ENCODE data around the gene COL4A2. TPM values are rescaled to one million over a fixed set of nuclear protein-coding genes. Genes with fewer than 3 reads are reported as not detected.
"Not testable (repeated sequence)": the region's sequence is repeated elsewhere in the genome, so short reads cannot be mapped to it uniquely, and the experiment has no call there.

COL4A2 gene
- total RNA-seq, 2 donors from 2014 or later, result 0.84 TPM; not detected in 1

DNA sequence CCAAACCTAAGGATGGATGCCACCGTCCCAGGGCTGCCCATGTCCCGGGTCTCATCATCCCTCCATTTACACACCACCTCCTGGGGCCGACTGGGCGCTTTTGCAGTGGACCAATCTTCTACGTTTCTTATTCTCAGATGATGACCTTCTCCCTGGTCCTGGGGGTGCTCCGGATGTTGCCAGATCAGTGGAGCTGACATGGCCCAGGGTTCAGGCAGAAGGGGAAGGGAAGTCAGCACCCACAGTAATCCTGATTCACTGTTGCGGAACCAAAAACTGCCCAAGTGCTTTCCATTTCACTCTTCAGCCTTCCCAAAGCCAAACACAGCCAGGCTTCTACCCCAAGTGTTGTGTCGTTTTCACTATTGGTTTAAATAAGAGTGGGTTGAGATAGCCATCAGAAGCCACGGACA lies 224.6 kb downstream of the COL4A2 start:
- no peak for DNase-seq (ENCODE audit: low spot score in 2 of 2)
- H3K9me3 Mint-ChIP-seq, result no peaks in the 10 kb centered on the region
- ATAC-seq, result no peak
- H3K36me3 Mint-ChIP-seq, result no peaks in the 10 kb centered on the region
- no peak overlapping the region for H3K27ac Mint-ChIP-seq

DNA sequence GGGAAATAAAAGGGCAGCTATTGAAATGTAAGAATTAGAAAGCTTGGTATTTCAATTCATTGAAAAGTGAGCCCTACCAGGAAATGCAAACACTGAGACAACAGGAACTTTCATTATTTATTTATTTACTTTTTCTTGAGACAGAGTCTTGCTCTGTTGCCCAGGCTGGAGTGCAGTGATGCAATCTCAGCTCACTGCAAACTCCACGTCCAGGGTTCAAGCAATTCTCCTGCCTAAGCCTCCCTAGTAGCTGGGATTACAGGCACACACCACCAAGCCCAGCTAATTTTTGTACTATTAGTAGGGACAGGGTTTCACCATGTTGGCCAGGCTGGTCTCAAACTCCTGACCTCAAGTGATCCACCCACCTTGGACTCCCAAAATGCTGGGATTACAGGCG lies 225.2 kb downstream of the COL4A2 start:
- not testable (repeated sequence) for H3K27ac Mint-ChIP-seq; H3K9me3 Mint-ChIP-seq; ATAC-seq; DNase-seq (ENCODE audit: low spot score in 2 of 2); H3K36me3 Mint-ChIP-seq

DNA sequence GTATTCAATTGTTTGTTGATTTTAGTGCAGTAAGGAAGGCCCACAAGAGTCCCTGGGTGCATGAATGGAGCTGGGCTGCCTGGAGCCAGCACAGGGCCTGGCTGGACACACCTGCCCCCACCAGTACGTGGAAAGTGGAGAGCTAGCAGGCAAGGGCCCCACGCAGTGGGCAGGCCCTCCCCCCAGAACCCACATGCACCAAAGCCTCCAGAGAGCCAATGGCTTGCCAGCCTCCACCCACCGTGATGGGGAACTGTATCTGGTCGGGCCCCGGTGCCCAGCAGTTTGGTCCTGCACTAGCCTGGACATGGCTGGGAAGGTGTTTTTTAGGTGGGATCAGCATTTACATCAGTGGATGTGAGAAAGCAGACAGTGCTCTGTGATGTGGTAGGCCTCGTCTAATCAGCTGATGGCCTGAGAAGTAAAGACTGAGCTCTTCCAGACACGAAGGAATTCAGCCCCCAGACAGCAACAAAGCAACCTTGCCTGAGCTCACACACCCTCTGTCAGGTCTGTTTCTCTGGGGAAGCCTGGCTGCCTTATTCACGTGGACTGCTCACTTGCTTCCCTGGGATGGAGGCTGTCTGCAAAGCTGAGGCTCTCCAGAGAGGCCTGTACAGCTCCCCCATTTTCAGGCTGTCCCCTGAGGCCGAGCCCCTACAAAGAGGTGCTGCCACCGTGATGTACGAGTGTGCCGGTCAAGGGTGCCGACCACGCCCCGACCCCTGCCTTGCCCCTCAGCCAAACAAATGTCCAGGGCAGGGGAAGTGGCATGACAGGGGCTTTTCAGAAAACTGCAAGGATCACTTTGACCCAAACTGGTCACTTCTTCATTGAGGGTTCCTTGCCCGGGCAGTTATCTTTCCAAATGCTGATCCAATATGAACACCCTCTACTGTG lies 226.9 kb downstream of the COL4A2 start:
- DNase-seq (ENCODE audit: low spot score in 2 of 2) (no peak), ATAC-seq (no peak)
- H3K27ac Mint-ChIP-seq, result no peak overlapping the region
- no peaks in the 10 kb centered on the region for H3K9me3 Mint-ChIP-seq
- no peaks in the 10 kb centered on the region for H3K36me3 Mint-ChIP-seq

DNA sequence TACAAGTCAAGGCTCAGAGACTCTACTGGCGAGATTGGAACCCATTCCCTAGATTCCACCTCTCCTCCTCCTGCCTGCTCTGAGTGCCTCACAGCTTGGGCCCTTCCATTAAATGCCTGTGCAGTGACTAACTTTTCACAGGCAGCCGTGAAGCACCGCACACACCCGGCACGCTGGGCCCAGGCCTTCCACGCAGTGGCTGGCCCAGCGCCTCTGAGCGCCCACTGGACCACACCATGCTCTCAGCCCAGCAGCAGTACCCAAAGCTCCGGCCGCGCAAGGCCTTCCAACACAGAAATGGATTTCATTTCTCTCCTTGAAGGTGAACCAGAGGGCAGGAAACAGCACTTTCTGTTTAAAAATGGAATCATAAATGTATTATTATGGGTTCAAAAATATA lies 228.4 kb downstream of the COL4A2 start:
- ATAC-seq (no peak), DNase-seq (ENCODE audit: low spot score in 2 of 2) (no peak)
- Mint-ChIP-seq H3K27ac (no peak overlapping the region), H3K9me3 (no peaks in the 10 kb centered on the region), H3K36me3 (no peaks in the 10 kb centered on the region)

DNA sequence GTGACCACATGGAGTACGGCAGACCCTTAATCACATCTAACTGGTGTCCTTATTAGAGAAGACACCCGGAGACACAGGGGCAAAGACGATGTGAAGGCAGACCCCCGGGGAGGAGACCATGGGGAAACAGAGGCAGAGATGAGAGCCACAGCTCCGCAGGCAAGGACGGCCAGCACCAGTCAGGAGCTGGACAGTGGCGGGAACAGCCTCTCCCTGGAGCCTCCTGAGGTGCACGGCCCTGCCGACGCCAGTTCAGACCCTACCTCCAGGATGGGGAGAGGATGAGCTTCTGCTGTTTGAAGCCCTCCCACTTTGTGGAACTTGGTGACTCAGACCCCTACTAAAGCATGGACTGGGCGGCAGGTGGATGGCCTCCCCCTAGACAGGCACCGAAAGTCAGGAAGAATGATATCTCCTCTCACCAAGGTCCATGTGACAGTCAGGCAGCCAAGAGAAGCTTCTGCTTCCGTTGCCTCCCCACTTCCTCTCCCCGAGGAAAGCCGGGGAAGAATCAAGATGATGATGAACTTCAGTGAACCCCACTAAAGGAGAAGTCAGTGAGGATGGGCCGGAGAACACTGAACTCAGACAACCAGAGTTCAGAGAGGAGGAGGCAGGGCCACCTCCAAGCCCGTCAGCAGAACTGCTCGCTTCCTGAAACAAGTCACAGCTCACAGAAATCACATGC lies 229.1 kb downstream of the COL4A2 start:
- DNase-seq (ENCODE audit: low spot score in 2 of 2), result no peak
- Mint-ChIP-seq H3K9me3 (no peaks in the 10 kb centered on the region), H3K27ac (no peak overlapping the region), H3K36me3 (no peaks in the 10 kb centered on the region)
- ATAC-seq, result no peak

DNA sequence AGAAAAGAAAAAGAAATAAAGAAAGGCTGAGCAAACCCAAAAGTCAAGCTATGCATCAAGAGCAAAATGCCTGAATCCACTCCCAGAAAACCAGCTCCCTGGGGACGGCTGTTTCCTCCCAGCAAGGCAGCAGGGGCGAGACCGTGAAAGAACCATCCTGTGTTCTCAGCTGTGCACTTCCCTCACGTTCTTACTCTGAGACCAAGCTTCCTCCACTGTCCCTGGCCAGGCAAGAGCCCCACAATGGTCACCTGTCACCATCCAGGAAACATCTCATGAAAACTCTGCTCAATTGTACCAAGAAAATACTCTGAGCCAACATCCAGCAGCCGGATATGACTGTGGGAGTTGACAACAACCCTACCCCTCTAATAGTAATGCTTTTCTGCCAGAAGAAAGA lies 231.5 kb downstream of the COL4A2 start:
- Mint-ChIP-seq H3K9me3 (no peaks in the 10 kb centered on the region), H3K36me3 (no peaks in the 10 kb centered on the region), H3K27ac (peak overlapping the region in 1 of 2 donors; percentile 72)
- ATAC-seq, result no peak
- DNase-seq (ENCODE audit: low spot score in 2 of 2), result no peak

DNA sequence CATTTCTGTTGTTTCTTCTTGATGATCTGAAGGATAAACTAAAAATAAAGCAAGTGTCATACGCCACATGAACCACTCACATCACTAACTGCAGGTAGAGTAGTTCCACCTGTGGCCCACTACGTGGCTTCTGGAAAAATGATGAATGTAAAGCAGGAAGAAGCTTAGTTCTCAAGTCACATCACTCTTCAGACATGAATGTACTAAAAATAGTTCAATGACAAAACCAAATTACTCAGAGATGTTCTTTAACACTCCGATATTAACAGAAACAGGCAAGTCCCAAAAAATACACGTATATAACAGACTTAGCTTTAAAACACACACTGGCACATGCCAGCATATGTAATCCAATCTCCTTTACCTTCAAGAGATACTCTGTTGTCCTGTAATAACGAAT lies 232.8 kb downstream of the COL4A2 start:
- Mint-ChIP-seq H3K36me3 (no peaks in the 10 kb centered on the region), H3K27ac (no peak overlapping the region), H3K9me3 (no peaks in the 10 kb centered on the region)
- DNase-seq (ENCODE audit: low spot score in 2 of 2) (no peak), ATAC-seq (no peak)

DNA sequence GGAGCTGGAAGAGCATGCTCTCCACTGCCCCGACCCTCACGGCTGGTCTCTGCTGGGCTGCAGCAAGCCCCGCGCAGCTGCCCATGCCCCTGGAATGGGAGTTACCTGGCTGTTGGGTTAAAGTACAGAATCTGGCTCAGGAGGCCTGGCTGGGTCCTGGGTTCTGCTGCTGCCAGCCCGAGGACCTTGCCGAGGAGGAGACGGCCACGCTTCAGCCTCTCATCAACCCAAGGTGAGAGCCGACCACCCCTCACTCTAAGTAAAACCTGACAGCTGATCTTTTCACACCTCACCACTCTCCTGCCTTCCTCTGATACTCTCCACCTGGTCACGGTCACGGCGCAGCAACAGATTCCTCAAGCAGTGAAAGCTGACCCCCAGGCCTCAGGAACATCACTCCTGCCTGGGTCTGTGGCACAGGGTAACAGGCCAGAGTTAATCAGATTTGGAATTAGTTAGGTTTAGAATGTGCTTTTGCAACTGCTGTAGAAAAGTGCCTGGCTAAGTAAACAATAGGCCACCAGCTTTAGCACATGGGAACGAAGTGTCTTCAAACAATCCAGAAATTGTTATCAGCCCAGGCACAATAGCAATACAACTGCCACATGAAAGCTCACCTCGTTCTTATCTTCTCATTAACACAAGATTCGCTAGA lies 233.9 kb downstream of the COL4A2 start:
- Mint-ChIP-seq H3K27ac (no peak overlapping the region), H3K36me3 (no peaks in the 10 kb centered on the region), H3K9me3 (no peaks in the 10 kb centered on the region)
- ATAC-seq, result no peak
- DNase-seq (ENCODE audit: low spot score in 2 of 2), result no peak

DNA sequence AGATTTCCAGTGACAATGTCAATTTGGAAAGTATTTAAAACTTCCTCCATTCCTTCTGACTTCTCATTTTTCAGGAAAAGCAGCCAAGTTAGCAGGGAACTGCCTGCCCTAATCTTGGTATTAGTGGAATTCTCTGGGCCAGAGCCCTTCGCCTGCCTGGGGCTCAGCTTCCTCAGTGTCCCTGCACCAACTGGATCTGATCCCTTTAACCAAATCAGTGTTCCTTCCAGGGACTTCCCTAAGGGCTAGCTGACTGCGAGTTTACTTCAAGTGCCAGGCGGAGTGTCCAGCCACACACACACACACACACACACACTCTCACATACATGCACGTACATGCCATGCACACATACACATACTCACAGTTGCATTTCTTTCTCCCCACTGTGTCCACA lies 234.4 kb downstream of the COL4A2 start:
- no peak for DNase-seq (ENCODE audit: low spot score in 2 of 2)
- Mint-ChIP-seq H3K27ac (peak overlapping the region in 1 of 2 donors; percentile 84), H3K36me3 (no peaks in the 10 kb centered on the region), H3K9me3 (no peaks in the 10 kb centered on the region)
- ATAC-seq, result no peak

DNA sequence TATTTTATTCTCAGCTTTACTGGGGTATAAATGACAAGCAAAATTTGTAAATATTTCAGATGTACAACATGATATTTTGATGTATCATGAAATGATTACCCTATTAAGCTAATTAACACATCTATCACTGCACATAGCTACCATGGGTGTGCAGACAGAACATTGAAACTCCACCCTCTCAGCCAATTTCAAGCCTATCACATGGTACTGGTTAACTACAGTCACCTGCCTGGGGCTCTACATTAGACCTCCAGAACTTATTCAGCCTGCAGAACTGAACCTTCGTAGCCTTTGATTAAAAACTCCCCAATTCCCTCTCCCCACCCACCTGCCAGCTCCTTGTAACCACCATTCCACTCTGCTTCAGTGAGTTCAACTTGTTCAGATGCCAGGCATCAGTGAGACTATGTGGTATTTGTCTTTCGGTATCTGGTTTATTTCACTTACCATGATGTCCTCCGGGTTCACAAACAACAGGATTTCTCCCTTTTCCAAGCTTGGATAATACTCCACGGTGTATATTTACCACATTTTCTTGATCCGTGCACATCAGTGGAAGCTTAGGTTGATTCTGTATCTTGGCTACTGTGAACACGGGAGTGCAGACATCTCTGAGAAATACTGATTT lies 235.2 kb downstream of the COL4A2 start:
- no peaks in the 10 kb centered on the region for H3K36me3 Mint-ChIP-seq
- no peak overlapping the region for H3K27ac Mint-ChIP-seq
- H3K9me3 Mint-ChIP-seq, result no peaks in the 10 kb centered on the region
- DNase-seq (ENCODE audit: low spot score in 2 of 2) (no peak), ATAC-seq (no peak)

DNA sequence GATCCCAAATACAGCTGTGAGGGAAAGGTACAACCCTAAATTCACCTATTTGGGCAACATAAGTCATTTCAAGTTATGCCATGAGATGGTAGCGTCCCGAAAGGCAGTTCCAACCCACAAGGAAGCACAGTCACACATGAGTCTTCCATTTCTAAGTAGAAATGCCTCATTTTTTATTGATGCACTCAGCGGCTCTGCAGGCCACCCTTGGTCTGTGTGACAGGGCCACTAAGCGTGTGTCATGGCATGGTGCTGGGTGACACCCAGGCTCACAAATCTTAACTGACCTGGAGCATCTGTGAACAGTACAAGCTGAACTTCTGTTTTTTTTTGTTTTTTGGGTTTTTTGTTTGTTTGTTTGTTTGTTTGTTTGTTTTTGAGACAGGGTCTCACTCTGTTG lies 239.3 kb downstream of the COL4A2 start:
- H3K27ac Mint-ChIP-seq, result no peak overlapping the region
- no peaks in the 10 kb centered on the region for H3K36me3 Mint-ChIP-seq
- no peak for DNase-seq (ENCODE audit: low spot score in 2 of 2)
- no peak for ATAC-seq
- H3K9me3 Mint-ChIP-seq, result no peaks in the 10 kb centered on the region

DNA sequence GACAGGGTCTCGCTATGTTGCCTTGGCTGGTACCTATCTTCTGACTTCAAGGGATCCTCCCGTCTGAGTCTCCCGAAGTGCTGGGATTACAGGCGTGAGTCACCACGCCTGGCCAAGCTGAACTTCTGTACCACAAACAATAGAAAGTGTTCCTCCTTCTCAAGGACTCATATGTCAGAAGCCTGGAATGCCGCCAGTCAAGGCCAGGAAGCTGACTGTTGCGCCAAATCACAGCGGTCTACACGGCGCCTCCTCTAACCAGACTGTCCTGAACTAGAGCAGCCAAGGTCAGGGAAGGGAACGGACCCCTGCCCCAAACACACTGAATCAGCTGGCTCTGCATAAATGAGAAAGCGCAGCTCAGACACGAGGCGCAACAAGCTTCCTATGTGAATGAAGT lies 239.8 kb downstream of the COL4A2 start:
- DNase-seq (ENCODE audit: low spot score in 2 of 2) (no peak), ATAC-seq (no peak)
- Mint-ChIP-seq H3K27ac (no peak overlapping the region), H3K36me3 (no peaks in the 10 kb centered on the region), H3K9me3 (no peaks in the 10 kb centered on the region)

DNA sequence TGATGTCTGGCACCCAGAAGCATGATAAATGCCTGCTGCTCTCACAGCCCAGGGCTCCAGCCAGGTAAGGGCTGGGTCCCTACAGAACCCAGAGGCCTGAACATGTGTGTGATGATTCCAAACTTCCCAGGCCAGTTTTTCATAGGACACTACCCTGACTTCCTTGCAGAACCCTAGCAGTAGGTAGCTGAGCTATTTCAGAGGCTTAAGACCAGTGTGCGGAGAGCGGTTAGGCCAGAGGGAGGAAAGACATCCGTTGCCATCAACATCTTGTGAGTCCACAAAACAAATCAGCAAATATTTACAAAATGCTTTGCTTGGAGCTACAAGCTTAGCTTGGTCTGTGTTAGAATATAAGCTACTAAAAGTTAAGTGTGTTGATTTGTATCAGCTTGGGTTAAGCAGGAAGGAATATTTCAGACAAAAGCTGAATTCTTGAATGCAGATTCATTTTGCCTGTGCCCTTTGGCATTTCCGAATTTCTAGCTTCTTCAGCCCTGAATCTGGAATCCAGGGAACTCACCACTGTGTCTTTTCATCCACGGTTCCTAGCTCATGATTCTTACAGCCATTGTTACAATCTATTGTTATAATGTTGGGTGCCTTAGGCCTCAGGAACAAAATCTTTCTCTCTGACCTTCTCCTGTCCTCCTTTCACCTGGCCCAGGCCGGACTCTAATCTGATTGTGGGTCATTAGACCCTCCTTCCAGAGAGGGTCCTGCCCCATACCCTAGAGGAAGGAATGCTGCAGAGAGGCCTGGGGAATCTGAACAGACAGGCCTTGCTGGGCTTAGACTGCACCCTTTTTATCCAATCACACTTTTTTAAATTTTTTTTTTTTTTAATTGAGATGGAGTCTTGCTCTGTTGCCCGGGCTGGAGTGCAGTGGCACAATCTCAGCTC lies 242.1 kb downstream of the COL4A2 start:
- no peaks in the 10 kb centered on the region for H3K9me3 Mint-ChIP-seq
- DNase-seq (ENCODE audit: low spot score in 2 of 2) (no peak), ATAC-seq (no peak)
- no peaks in the 10 kb centered on the region for H3K36me3 Mint-ChIP-seq
- no peak overlapping the region for H3K27ac Mint-ChIP-seq

DNA sequence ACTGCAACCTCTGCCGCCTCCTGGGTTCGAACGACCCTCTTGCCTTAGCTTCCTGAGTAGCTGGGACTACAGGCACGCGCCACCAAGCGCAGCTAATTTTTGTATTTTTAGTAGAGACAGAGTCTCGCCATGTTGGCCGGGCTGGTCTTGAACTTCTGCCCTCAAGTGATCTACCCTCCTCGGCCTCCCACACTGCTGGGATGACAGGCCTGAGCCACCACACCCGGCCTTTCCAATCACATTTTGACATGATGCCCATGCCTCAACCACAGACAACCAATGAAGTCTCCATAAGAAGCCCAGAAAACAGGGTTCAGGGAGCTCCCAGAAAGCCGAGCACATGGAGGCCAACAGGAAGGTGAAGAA lies 242.7 kb downstream of the COL4A2 start:
- Mint-ChIP-seq H3K27ac (no peak overlapping the region), H3K36me3 (no peaks in the 10 kb centered on the region), H3K9me3 (no peaks in the 10 kb centered on the region)
- DNase-seq (ENCODE audit: low spot score in 2 of 2), result no peak
- no peak for ATAC-seq

DNA sequence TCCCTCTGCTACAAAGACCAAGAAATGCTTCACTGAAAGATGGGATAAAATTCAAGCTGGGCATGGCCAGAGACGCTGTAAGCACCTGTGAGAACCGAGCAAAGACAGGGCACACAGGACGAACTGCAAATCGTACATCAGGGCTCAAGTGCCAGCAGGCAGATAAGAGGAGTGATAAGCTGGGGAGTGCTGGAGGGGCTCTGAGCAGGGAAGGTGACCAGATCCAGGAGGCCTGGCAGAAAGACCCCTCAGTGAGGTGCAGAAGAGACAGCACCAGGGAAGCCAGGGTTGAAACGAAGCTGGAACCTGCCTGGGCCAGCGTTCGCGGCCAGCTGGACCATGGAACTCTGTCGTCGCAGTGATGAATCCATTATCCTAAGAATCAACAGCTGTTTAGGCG lies 244.2 kb downstream of the COL4A2 start:
- ATAC-seq, result no peak
- no peaks in the 10 kb centered on the region for H3K36me3 Mint-ChIP-seq
- no peaks in the 10 kb centered on the region for H3K9me3 Mint-ChIP-seq
- no peak overlapping the region for H3K27ac Mint-ChIP-seq
- DNase-seq (ENCODE audit: low spot score in 2 of 2), result no peak

DNA sequence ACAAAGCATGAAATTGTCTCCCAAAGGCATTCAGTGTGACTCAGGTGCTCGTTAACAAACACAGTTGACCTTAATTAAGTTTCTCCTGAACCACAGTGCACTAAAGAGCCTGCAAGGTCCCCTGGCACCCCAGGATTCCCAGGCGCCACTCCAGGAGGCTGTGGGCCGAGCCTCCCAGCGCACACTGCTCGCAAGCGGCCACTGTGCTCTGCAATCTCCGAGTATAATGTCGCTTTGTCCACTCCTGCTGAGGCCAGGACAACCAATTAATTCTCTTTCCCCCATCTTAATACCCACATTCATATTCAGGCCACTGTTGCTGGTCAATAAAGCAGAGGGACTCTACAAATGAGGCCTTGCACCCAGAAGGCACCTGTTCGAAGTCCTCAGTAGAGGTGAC lies 245.7 kb downstream of the COL4A2 start:
- peaks cover 0 to 9% of the 10 kb centered on the region in 2 donors for H3K36me3 Mint-ChIP-seq
- DNase-seq (ENCODE audit: low spot score in 2 of 2) (no peak), ATAC-seq (no peak)
- no peak overlapping the region for H3K27ac Mint-ChIP-seq
- no peaks in the 10 kb centered on the region for H3K9me3 Mint-ChIP-seq

Measured in activated naive CD4-positive, alpha-beta T cell treated with anti-CD3 and anti-CD28 coated beads, Interleukin-2, amount 50 U/mL, for 72 hours (primary cell).